Omental fat pad (tissue), 4 donors: ENCODE results near the gene COL16A1. TPM values are rescaled to one million over a fixed set of nuclear protein-coding genes. Genes with fewer than 3 reads are reported as not detected.
"Not testable (repeated sequence)": the region's sequence is repeated elsewhere in the genome, so short reads cannot be mapped to it uniquely, and the experiment has no call there.

Experiments used
- ATAC-seq: fragments of 150-250 bp; one replicate; pipeline ENCODE4 v1.9.1; 2016; ENCODE audit warnings: mild to moderate bottlenecking, moderate library complexity; ENCODE audit not compliant: low FRiP score
- DNase-seq: peaks from one replicate; pipeline ENCODE4 v3.0.0-alpha.2; 2019; ENCODE audit warnings: low spot score
- total RNA-seq, 4 donors: library from RNA; depleted of rRNA; stranded (reverse); fragments of >200 nt; gene quantifications; one replicate each; pipeline ENCODE4 v1.1.0, GENCODE V29; 2016
- TF ChIP-seq, protein P1 (sequence below), 3 donors: fragments of 450-650 bp; IDR thresholded peaks; one replicate each; pipeline ENCODE4 v1.5.1; 2016 to 2017; ENCODE audit warnings: antibody characterized with exemption in 3 of 3, mild to moderate bottlenecking in 3 of 3, moderate library complexity in 2 of 3

The COL16A1 gene
- total RNA-seq, 4 donors from 2014 or later = 17.4 to 69.2 (median 21.7) TPM

DNA sequence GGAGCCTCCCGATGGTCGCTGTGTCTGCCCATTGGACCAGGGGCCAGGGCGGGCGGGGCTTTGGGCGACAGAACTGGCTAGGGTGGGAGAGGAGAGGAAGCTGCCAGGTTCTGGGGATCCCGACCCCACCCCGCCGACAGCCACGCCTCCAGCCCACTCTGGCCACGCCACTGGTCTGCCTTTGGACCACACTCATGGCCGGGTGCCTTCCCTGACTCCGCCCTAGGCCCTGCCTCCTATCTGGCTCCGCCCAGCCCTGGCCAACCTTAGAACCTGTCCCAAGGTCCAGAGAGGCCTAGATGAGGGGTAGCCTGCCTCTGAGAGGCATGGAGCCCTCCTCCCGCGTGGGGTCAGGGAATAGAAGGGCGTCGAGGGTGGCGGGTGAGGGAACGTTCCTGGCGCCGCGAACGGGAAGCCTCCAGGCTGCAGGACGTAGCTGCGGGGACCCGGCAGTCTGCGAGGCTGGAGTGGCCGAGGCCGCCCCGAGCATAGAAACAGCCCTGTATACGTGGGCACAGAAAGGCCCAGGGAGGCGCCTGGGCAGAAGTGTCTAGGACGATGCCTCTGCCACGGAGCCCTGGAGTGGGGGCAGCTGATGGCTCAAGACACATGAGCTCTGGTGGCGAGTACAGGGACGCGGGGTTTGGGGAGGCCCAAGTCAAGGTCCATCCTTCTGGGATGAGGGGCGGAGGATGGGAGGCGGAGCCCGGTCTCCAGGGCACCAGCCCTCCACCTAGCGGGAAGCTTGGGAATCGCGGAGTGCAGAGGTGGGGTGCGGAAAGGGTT lies 11.5 kb upstream of the COL16A1 start:
- TF ChIP-seq, protein P1, sequence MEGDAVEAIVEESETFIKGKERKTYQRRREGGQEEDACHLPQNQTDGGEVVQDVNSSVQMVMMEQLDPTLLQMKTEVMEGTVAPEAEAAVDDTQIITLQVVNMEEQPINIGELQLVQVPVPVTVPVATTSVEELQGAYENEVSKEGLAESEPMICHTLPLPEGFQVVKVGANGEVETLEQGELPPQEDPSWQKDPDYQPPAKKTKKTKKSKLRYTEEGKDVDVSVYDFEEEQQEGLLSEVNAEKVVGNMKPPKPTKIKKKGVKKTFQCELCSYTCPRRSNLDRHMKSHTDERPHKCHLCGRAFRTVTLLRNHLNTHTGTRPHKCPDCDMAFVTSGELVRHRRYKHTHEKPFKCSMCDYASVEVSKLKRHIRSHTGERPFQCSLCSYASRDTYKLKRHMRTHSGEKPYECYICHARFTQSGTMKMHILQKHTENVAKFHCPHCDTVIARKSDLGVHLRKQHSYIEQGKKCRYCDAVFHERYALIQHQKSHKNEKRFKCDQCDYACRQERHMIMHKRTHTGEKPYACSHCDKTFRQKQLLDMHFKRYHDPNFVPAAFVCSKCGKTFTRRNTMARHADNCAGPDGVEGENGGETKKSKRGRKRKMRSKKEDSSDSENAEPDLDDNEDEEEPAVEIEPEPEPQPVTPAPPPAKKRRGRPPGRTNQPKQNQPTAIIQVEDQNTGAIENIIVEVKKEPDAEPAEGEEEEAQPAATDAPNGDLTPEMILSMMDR (IDR thresholded peaks at IDR 0.05) = peak in 1 of 3 donors; percentile 61
- peak; percentile 84 for ATAC-seq
- peak; percentile 67 for DNase-seq

DNA sequence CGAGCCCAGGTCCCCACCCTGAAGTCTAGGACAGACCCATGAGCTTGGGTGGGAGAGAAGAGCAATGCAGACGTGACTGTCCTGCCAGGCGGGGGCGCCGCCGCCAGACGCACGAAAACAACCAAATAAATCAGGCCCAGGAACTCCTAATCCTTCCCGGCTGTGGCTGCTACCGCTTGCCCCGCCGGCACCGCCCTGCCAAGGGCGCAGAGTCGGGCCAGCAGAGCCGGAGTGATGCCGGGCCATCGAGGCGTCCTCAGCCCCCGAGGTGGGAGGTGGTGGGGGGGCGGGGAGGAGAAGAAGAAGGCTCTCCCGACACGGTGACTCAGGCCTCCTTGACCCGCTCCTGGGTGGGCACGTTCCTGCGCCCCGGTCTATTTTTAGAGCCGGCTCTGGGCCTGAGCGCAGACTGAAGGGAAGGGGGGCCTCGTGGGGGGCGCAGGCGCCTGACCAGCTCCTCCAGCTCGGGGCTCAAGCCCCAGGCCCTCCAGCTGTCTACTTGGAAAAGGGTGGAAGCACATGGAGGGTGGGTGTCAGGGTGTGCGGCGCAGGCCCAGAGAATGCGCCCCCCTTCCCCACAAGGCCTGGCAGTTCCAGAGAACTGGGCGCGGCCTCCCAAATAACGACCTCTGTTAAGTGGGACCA lies 10.7 kb upstream of the COL16A1 start:
- ATAC-seq (peak; percentile 63), DNase-seq (peak; percentile 65)
- TF ChIP-seq, protein P1 (IDR thresholded peaks at IDR 0.05) = no peak

DNA sequence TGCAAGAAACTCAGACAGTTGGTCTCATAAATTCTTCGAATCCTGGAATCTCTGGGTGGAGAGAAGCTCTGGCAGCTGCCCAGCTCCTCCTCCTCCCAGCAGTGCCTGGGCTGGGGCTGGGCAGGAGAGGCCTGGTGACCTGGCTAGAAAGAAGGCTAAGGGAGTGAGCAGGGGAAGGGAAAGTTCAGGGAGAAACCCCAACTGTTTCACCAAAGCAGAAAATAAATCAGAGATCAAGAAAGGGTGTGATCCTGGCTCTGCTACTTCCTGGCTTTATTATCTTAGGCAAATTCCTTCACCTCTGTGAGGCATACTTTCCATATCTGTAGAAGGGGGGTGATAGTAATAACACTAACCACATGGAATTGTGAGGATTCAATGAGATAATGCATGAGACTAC lies 8.8 kb upstream of the COL16A1 start:
- ATAC-seq (peak; percentile 80), DNase-seq (no peak)
- TF ChIP-seq, protein P1 (IDR thresholded peaks at IDR 0.05) = no peak

DNA sequence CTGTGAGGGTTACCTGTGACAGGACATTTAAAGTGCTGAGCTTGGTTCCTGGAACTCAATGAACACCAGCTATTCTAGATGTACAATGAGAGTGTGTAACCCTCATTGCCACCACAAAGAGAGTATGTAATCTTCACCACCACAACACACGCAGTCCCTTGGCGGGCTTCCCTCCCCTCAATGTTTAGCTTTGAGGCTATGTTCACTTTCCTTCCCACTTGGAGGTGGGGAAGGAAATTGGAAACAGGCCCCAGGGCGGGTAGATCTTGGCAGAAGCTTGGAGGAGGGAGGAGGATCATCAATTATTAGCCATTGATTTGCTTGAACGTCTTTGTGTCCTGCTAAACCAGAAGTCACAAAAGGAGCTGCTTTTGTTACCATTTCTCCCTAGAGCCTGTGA lies 8.3 kb upstream of the COL16A1 start:
- no peak for ATAC-seq

DNA sequence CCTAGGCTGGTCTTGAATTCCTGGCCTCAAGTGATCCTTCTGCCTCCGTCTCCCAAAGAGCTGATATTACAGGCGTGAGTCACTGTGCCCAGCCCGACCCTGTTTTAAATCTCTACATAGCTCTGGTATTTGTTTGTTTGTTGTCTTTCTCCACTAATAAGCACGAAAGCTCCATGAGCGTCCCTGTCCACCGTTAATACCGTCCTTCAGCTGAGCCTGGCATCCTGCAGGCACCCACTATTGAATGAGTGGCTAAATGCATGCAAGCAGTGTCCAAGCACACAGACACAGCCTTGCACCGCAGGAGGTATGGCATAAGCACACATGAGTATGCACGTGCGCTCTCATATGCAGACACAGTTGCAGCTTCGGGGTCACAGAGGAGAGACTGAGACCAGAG lies 4.5 kb upstream of the COL16A1 start:
- DNase-seq (no peak), ATAC-seq (no peak)
- TF ChIP-seq, protein P1 (IDR thresholded peaks at IDR 0.05) = no peak

More for the DNA sequence above, 8.3 kb upstream of the COL16A1 start:
- DNase-seq = no peak
- TF ChIP-seq, protein P1 (IDR thresholded peaks at IDR 0.05) = no peak

DNA sequence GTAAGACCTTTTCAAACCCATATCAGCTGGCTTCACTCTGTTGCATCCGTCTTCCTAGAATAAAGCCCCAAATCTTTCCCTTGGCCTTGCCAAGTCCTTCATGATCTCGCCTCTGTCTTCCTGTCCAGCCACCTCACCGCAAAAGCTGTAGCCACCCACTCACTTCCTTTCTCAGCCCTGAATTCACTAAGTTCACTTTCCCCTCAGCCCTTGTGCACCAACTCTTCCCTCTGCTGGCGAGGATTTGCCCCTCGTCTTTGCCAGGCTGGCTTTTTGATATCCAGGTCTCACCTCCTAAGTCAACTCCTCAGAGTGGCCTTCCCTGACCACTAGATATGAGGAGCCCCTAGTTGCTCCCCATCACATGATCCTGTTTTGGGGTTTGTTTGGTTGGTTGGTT lies 3.9 kb upstream of the COL16A1 start:
- ATAC-seq (no peak), DNase-seq (no peak)
- TF ChIP-seq, protein P1 (IDR thresholded peaks at IDR 0.05) = no peak

DNA sequence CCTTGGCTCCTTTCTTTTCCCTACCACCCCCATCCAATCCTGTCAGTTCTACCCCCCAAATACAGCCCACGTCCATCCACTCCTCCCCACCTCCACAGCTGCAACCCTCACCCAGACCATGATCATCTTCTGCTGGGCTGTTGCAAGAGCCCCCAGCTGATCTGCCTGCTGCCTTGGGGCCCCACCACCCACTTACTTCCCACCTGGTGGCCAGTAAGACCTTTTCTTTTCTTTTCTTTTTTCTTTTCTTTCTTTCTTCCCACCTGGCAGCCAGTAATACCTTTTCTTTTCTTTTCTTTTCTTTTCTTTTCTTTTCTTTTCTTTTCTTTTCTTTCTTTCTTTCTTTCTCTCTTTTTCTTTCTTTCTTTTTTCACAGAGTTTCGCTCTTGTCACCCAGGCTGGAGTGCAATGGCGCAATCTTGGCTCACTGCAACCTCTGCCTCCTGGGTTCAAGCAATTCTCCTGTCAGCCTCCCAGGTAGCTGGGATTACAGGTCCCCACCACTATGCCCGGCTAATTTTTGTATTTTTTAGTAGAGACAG lies 3.3 kb upstream of the COL16A1 start:
- ATAC-seq, DNase-seq: not testable (repeated sequence)
